Tibial artery (tissue), 4 donors: ENCODE measurements around the gene SPATA2L.

Experiments
- DNase-seq, 2 donors: peaks; one replicate each; pipeline ENCODE4 v3.0.0-alpha.2; 2019
- H3K27ac ChIP-seq, 2 donors: fragments of 200-600 bp; sonication (generic) in 1 of 2; 1 replicate in 1 of 2; 2 replicates in 1 of 2; pipeline ENCODE4 v1.5.1; 2018 to 2019; ENCODE audit warnings: mild to moderate bottlenecking in 1 of 2
- H3K27me3 ChIP-seq, 2 donors: fragments of 200-600 bp; sonication (generic) in 1 of 2; one replicate each; pipeline versions ENCODE4 v1.5.1 to v1.6.0; 2016 to 2019
- H3K36me3 ChIP-seq, 3 donors: fragments of 200-600 bp; sonication (generic) in 2 of 3; one replicate each; pipeline ENCODE4 v1.5.1; 2016 to 2019; ENCODE audit warnings: mild to moderate bottlenecking in 2 of 3
- H3K4me1 ChIP-seq, 4 donors: fragments of 200-600 bp; sonication (generic) in 2 of 4; 1 replicate in 3 of 4; 2 replicates in 1 of 4; pipeline ENCODE4 v1.5.1; 2016 to 2019
- H3K4me3 ChIP-seq, 2 donors: fragments of 200-600 bp; sonication (generic) in 1 of 2; 1 replicate in 1 of 2; 2 replicates in 1 of 2; pipeline ENCODE4 v1.5.1; 2018 to 2019; ENCODE audit warnings: mild to moderate bottlenecking in 2 of 2
- H3K9me3 ChIP-seq, 3 donors: fragments of 200-600 bp; sonication (generic) in 1 of 3; one replicate each; pipeline ENCODE4 v1.5.1; 2016 to 2019
- CTCF ChIP-seq, 2 experiments: fragments of 200-600 bp in 1 of 2; fragments of 450-650 bp in 1 of 2; IDR thresholded peaks; one replicate each; pipeline ENCODE4 v1.5.1; 2017 to 2019; ENCODE audit warnings: antibody characterized with exemption in 2 of 2, mild to moderate bottlenecking in 1 of 2, moderate library complexity in 1 of 2
- intact Hi-C: fragments of 100-400 bp; cut with DNase I; formaldehyde crosslinking; loops from one replicate; pipeline ENCODE4 v1.15.0; 2023; ENCODE audit warnings: low total_unique reads

The SPATA2L gene

GRCh38 chr16:89732142-89732917 is 30.8 kb upstream of the SPATA2L start:
- intact Hi-C loops, result no loop called here
- no peaks in the 10 kb centered on the region for H3K27me3 ChIP-seq
- no peaks in the 10 kb centered on the region for H3K9me3 ChIP-seq
- H3K4me3 ChIP-seq, result no peak overlapping the region
- TF ChIP-seq CTCF (IDR thresholded peaks at IDR 0.05), result no peak
- no peak for DNase-seq
- H3K36me3 ChIP-seq, result peaks cover 84 to 97% (median 94%) of the 10 kb centered on the region in 3 donors
- no peak overlapping the region for H3K27ac ChIP-seq
- H3K4me1 ChIP-seq, result no peaks in the 10 kb centered on the region

GRCh38 chr16:89730610-89731234 is 29.2 kb upstream of the SPATA2L start:
- TF ChIP-seq CTCF (IDR thresholded peaks at IDR 0.05), result no peak
- Histone ChIP-seq H3K27ac (no peak overlapping the region), H3K27me3 (no peaks in the 10 kb centered on the region), H3K9me3 (no peaks in the 10 kb centered on the region), H3K4me3 (no peak overlapping the region), H3K36me3 (peaks cover 77 to 97% (median 85%) of the 10 kb centered on the region in 3 donors), H3K4me1 (no peaks in the 10 kb centered on the region)
- no peak for DNase-seq
- intact Hi-C loops, result no loop called here

DNA sequence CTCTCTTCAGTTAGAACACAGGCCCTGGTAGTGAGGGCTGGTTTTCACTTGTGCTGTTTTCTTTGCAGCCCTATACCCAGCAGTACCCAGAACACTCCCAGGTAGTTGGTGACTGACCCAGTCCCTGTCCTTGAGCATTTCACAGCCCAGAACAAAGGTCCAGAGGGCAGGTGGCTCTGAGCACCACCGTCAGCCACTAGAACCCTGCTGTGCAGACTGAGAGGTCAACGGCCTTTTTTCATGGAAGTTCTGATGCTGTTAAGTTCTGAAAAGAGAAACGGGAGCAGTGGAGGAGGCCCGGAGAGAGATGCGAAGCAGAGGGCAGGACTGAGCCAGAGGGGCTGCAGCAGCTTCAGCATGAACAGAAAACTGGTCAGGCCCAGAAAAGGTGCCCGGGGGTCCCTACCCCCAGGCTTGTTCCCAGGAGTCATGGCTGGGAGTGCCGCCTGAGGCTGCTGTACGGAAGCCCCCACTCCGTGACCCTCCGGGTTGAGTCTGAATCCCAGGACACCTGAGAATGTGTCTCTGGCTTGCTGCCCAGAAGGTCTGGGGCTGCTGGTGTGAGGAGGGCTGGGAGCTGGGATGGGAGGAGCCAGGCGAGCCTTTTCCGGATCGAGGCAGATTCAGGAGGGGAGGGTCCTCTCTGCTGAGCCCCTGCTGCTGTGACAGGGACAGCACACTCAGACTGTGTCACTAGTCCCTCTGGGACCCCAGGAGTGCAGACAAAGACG is 28.5 kb upstream of the SPATA2L start:
- H3K4me1 ChIP-seq, result no peaks in the 10 kb centered on the region
- no peak for TF ChIP-seq CTCF (IDR thresholded peaks at IDR 0.05)
- peaks cover 70 to 97% (median 81%) of the 10 kb centered on the region in 3 donors for H3K36me3 ChIP-seq
- no peaks in the 10 kb centered on the region for H3K27me3 ChIP-seq
- no peaks in the 10 kb centered on the region for H3K9me3 ChIP-seq
- DNase-seq, result no peak
- H3K27ac ChIP-seq, result no peak overlapping the region
- no peak overlapping the region for H3K4me3 ChIP-seq
- intact Hi-C loops, result no loop called here

DNA sequence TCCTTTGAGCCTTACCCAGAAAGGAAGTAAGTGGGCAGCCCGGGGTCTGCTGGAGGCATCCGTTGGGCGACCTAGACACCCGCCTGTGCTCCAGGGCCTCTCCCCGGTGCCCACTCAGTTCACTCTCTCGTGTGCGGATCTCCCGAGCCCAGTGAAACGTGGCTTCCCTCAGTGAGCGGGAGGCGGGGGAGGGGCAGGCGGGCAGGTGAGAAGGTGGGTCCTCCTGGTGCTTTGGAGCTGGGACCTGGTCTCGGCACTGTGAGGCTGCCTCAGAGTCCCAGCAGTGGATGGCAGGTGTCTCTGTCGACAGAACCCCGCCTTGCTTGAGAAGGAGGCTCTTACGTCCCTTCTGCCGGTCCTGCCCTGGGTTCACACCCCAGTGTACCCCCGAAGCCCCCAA is 27.8 kb upstream of the SPATA2L start:
- intact Hi-C loops, result no loop called here
- Histone ChIP-seq H3K36me3 (peaks cover 66 to 97% (median 79%) of the 10 kb centered on the region in 3 donors), H3K27ac (no peak overlapping the region), H3K27me3 (no peaks in the 10 kb centered on the region), H3K9me3 (no peaks in the 10 kb centered on the region), H3K4me1 (peaks cover 0 to 3% (median under 1%) of the 10 kb centered on the region in 4 donors), H3K4me3 (no peak overlapping the region)
- no peak for DNase-seq
- no peak for TF ChIP-seq CTCF (IDR thresholded peaks at IDR 0.05)

GRCh38 chr16:89727406-89728120 is 26.1 kb upstream of the SPATA2L start:
- TF ChIP-seq CTCF (IDR thresholded peaks at IDR 0.05), result no peak
- no peak overlapping the region for H3K4me3 ChIP-seq
- H3K9me3 ChIP-seq, result no peaks in the 10 kb centered on the region
- H3K27me3 ChIP-seq, result no peaks in the 10 kb centered on the region
- no peak overlapping the region for H3K27ac ChIP-seq
- peaks cover 61 to 97% (median 76%) of the 10 kb centered on the region in 3 donors for H3K36me3 ChIP-seq
- intact Hi-C loops, result no loop called here
- H3K4me1 ChIP-seq, result peaks cover 6 to 20% (median 16%) of the 10 kb centered on the region in 4 donors
- DNase-seq, result no peak
